ENCODE measurements around the gene KIRREL1.

- TF ChIP-seq CTCF (IDR thresholded peaks at IDR 0.05) (no peak), POLR2A (IDR thresholded peaks at IDR 0.05) (no peak)
Measured at GRCh38 chr1:157951230-157951629, 42.2 kb upstream of the KIRREL1 start.

Data from lower leg skin (tissue), 3 donors.